Mucosa of descending colon (tissue), 3 donors: ENCODE results near the gene FARP1. TPM values are rescaled to one million over a fixed set of nuclear protein-coding genes. Genes with fewer than 3 reads are reported as not detected.

Experiments
- ATAC-seq: fragments of 200-7000 bp; cut with Tn5 transposase; one replicate; pipeline ENCODE4 v1.9.1; 2020; ENCODE audit warnings: mild to moderate bottlenecking, moderate library complexity
- DNase-seq, 3 donors: peaks; one replicate each; pipeline ENCODE4 v3.0.0-alpha.2; 2020
- H3K36me3 ChIP-seq: fragments of 200-600 bp; one replicate; pipeline ENCODE4 v1.8.0; 2021; ENCODE audit warnings: low read depth, mild to moderate bottlenecking
- H3K4me1 ChIP-seq: fragments of 200-600 bp; one replicate; pipeline ENCODE4 v1.8.0; 2021; ENCODE audit warnings: low read depth, mild to moderate bottlenecking
- H3K4me3 ChIP-seq: fragments of 200-600 bp; one replicate; pipeline ENCODE4 v1.8.0; 2021; ENCODE audit warnings: mild to moderate bottlenecking
- H3K9me3 ChIP-seq: fragments of 200-600 bp; one replicate; pipeline ENCODE4 v1.8.0; 2021; ENCODE audit warnings: mild to moderate bottlenecking
- CTCF ChIP-seq: fragments of 200-600 bp; IDR thresholded peaks from one replicate; pipeline ENCODE4 v1.8.0; 2022; ENCODE audit warnings: antibody characterized with exemption, mild to moderate bottlenecking
- intact Hi-C, 2 donors: fragments of 100-400 bp; cut with DNase I in 1 of 2; cut with micrococcal nuclease in 1 of 2; formaldehyde crosslinking; loops; one replicate each; pipeline versions ENCODE4 v1.11.0 to v1.11.1; 2022; cut with DNase I, micrococcal nuclease
- total RNA-seq, 3 donors: library from RNA; stranded (reverse); fragmentation: NEBNext Ultra II Directional in 2 of 3; extraction: Animal tissue kit (Norgen Biotek cat#: 25700) in 2 of 3; gene quantifications; one replicate each; pipeline versions ENCODE4 v1.2.1 to v1.2.4, GENCODE V29; 2021 to 2023
- donor health status: DM: no; HTN: no; CAD: no; lungs with moderate emphysema.
- donor health status: DM: no; HTN: no; CAD: no.
- donor health status: DM: no; HTN: yes; CAD: no.

Gene FARP1
- total RNA-seq, 3 donors from 2014 or later = 44.4 to 111 (median 53.6) TPM

- Histone ChIP-seq H3K36me3 (no peaks in the 10 kb centered on the region), H3K4me3 (no peak overlapping the region), H3K9me3 (no peaks in the 10 kb centered on the region), H3K4me1 (no peaks in the 10 kb centered on the region)
- TF ChIP-seq CTCF = no peak
- intact Hi-C loops = no loop called here
- ATAC-seq (no peak), DNase-seq (no peak)
These were observed 148.8 kb downstream of the FARP1 start for GRCh38 chr13:98291658-98292057.

- TF ChIP-seq CTCF = no peak
- Histone ChIP-seq H3K36me3 (no peaks in the 10 kb centered on the region), H3K4me1 (no peaks in the 10 kb centered on the region), H3K4me3 (no peak overlapping the region), H3K9me3 (no peaks in the 10 kb centered on the region)
- intact Hi-C loops = no loop called here
- no peak for DNase-seq
- peak; percentile 75 for ATAC-seq
These were observed 150.2 kb downstream of the FARP1 start for GRCh38 chr13:98293103-98293502.

GRCh38 chr13:98293570-98294142, 150.8 kb downstream of the FARP1 start:
- intact Hi-C loops = no loop called here
- Histone ChIP-seq H3K4me3 (no peak overlapping the region), H3K9me3 (no peaks in the 10 kb centered on the region), H3K4me1 (no peaks in the 10 kb centered on the region), H3K36me3 (no peaks in the 10 kb centered on the region)
- no peak for TF ChIP-seq CTCF
- no peak for ATAC-seq
- DNase-seq = no peak

GRCh38 chr13:98295371-98295770, 152.5 kb downstream of the FARP1 start:
- Histone ChIP-seq H3K4me1 (no peaks in the 10 kb centered on the region), H3K4me3 (no peak overlapping the region), H3K9me3 (no peaks in the 10 kb centered on the region), H3K36me3 (no peaks in the 10 kb centered on the region)
- ATAC-seq (no peak), DNase-seq (no peak)
- intact Hi-C loops = no loop called here
- TF ChIP-seq CTCF = no peak

- Histone ChIP-seq H3K9me3 (no peaks in the 10 kb centered on the region), H3K4me3 (no peak overlapping the region), H3K4me1 (peaks cover 11% of the 10 kb centered on the region), H3K36me3 (no peaks in the 10 kb centered on the region)
- intact Hi-C loops = no loop called here
- TF ChIP-seq CTCF = no peak
- ATAC-seq (peak; percentile 65), DNase-seq (no peak)
These were observed 154.2 kb downstream of the FARP1 start for GRCh38 chr13:98297051-98297450.

DNA sequence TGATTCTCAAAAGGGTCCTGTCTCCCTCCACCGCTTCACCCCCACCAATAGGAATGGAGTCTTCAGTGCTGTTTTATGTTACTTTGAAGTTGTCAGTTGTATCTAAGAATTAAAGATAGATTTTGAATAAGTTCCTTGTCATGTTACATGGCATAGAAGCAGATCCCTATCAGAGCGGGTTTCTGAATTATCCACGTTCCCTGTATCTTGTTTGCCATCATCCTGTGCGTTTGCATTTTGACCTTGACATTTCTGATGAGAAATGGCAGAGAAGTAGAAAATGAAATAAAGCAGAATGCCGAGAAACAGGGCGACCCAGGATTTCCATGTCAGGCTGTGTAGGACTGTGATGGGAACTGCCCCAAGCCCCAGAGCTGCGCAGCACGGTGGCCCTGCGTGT, 154.9 kb downstream of the FARP1 start:
- DNase-seq (no peak), ATAC-seq (no peak)
- no peak for TF ChIP-seq CTCF
- Histone ChIP-seq H3K9me3 (no peaks in the 10 kb centered on the region), H3K4me3 (no peak overlapping the region), H3K36me3 (no peaks in the 10 kb centered on the region), H3K4me1 (peaks cover 13% of the 10 kb centered on the region)
- intact Hi-C loops = no loop called here
